ENCODE results near the gene AUH. TPM values are rescaled to one million over a fixed set of nuclear protein-coding genes. Genes with fewer than 3 reads are reported as not detected.

AUH gene
- total RNA-seq, 4 donors from 2014 or later = 23.0 to 39.2 (median 25.7) TPM

- no peaks in the 10 kb centered on the region for H3K27me3 ChIP-seq
- ATAC-seq = no peak
- no peak overlapping the region for H3K27ac ChIP-seq
- no peak for TF ChIP-seq POLR2AphosphoS5 (IDR thresholded peaks at IDR 0.05)
- no peak for TF ChIP-seq CTCF (IDR thresholded peaks at IDR 0.05)
- TF ChIP-seq EP300 (IDR thresholded peaks at IDR 0.05) = no peak
- no peak for TF ChIP-seq POLR2A (IDR thresholded peaks at IDR 0.05)
- 75 to 84% methylated on average over 7 of the region's 7 CpGs for WGBS, 2 donors (ENCODE audit: low coverage in 1 of 2)
- H3K4me1 ChIP-seq = no peaks in the 10 kb centered on the region
- no peaks in the 10 kb centered on the region for H3K36me3 ChIP-seq
- H3K9me3 ChIP-seq = no peaks in the 10 kb centered on the region
- H3K4me3 ChIP-seq = no peak overlapping the region
Measured at GRCh38 chr9:91395553-91396471, 34.1 kb upstream of the AUH start.

- ATAC-seq = no peak
- 79 to 92% methylated on average over 4 of the region's 4 CpGs for WGBS, 2 donors (ENCODE audit: low coverage in 1 of 2)
Measured at GRCh38 chr9:91395106-91395552, 33.4 kb upstream of the AUH start.

GRCh38 chr9:91393826-91394225 lies 32.1 kb upstream of the AUH start:
- Histone ChIP-seq H3K27me3 (no peaks in the 10 kb centered on the region), H3K27ac (no peak overlapping the region), H3K4me1 (no peaks in the 10 kb centered on the region), H3K9me3 (no peaks in the 10 kb centered on the region), H3K36me3 (no peaks in the 10 kb centered on the region), H3K4me3 (no peak overlapping the region)
- TF ChIP-seq POLR2A (IDR thresholded peaks at IDR 0.05) (no peak), EP300 (IDR thresholded peaks at IDR 0.05) (no peak), POLR2AphosphoS5 (IDR thresholded peaks at IDR 0.05) (no peak), CTCF (IDR thresholded peaks at IDR 0.05) (no peak)
- WGBS, 2 donors (ENCODE audit: low coverage in 1 of 2) = 96% methylated on average over 5 of the region's 5 CpGs
- no peak for ATAC-seq

More at GRCh38 chr9:91395106-91395552, 33.4 kb upstream of the AUH start:
- Histone ChIP-seq H3K9me3 (no peaks in the 10 kb centered on the region), H3K4me1 (no peaks in the 10 kb centered on the region), H3K4me3 (no peak overlapping the region), H3K27me3 (no peaks in the 10 kb centered on the region), H3K27ac (no peak overlapping the region), H3K36me3 (no peaks in the 10 kb centered on the region)
- TF ChIP-seq CTCF (IDR thresholded peaks at IDR 0.05) (no peak), EP300 (IDR thresholded peaks at IDR 0.05) (no peak), POLR2A (IDR thresholded peaks at IDR 0.05) (no peak), POLR2AphosphoS5 (IDR thresholded peaks at IDR 0.05) (peak; percentile 40)

- 78 to 100% methylated on average over 1 of the region's 1 CpG for WGBS, 2 donors (ENCODE audit: low coverage in 1 of 2)
- Histone ChIP-seq H3K27me3 (no peaks in the 10 kb centered on the region), H3K36me3 (no peaks in the 10 kb centered on the region), H3K9me3 (no peaks in the 10 kb centered on the region), H3K4me3 (no peak overlapping the region), H3K27ac (no peak overlapping the region), H3K4me1 (no peaks in the 10 kb centered on the region)
- TF ChIP-seq POLR2AphosphoS5 (IDR thresholded peaks at IDR 0.05) (no peak), CTCF (IDR thresholded peaks at IDR 0.05) (no peak), EP300 (IDR thresholded peaks at IDR 0.05) (no peak), POLR2A (IDR thresholded peaks at IDR 0.05) (no peak)
- ATAC-seq = no peak
Measured at GRCh38 chr9:91392435-91392834, 30.7 kb upstream of the AUH start.

- Histone ChIP-seq H3K27me3 (no peaks in the 10 kb centered on the region), H3K4me1 (no peaks in the 10 kb centered on the region), H3K4me3 (no peak overlapping the region), H3K36me3 (no peaks in the 10 kb centered on the region), H3K9me3 (no peaks in the 10 kb centered on the region), H3K27ac (no peak overlapping the region)
- no peak for TF ChIP-seq CTCF (IDR thresholded peaks at IDR 0.05)
- TF ChIP-seq EP300 (IDR thresholded peaks at IDR 0.05) = no peak
- no peak for TF ChIP-seq POLR2A (IDR thresholded peaks at IDR 0.05)
- no peak for TF ChIP-seq POLR2AphosphoS5 (IDR thresholded peaks at IDR 0.05)
- WGBS, 2 donors (ENCODE audit: low coverage in 1 of 2) = 83 to 93% methylated on average over 2 of the region's 2 CpGs
- no peak for ATAC-seq
Measured at GRCh38 chr9:91391818-91392217, 30.1 kb upstream of the AUH start.

Measured in gastroesophageal sphincter (tissue), 4 donors.